K562 (cell line): ENCODE measurements around the gene PLA2G2E. TPM values are rescaled to one million over a fixed set of nuclear protein-coding genes. Genes with fewer than 3 reads are reported as not detected.

ENCODE experiments used
- ATAC-seq: fragments of 200-7000 bp; cut with Tn5 transposase; 3 replicates; pipeline ENCODE4 v1.9.1; 2020; ENCODE audit warnings: moderate library complexity
- BruUV-seq: library from RNA; stranded (reverse); fragments of 400-500 nt; replicated peaks from 2 replicates; lab custom pipeline; 2021; lab: Mats Ljungman, UMichigan
- CTCF ChIA-PET: fragments of 300-600 bp; formaldehyde crosslinking; extraction: SDS; loops from one replicate; lab custom pipeline; 2021; ENCODE audit warnings: low intra/inter-chr PET ratio; lab: Yijun Ruan, JAX
- POLR2A ChIA-PET: fragments of 300-600, 350-650 bp; sonication (Branson Sonifier 250); formaldehyde crosslinking; extraction: SDS; loops from one replicate; lab custom pipeline; 2021; ENCODE audit warnings: antibody characterized with exemption, inconsistent platforms; lab: Yijun Ruan, JAX
- DNase-seq, 4 experiments: peaks; one replicate each; pipeline versions ENCODE4 v3.0.0 to v3.0.0-alpha.2; 2011 to 2018; ENCODE audit warnings: low spot score in 3 of 4, mixed read lengths in 3 of 4; ENCODE audit errors: extremely low read depth in 1 of 4
- FAIRE-seq: peaks from 2 replicates; lab custom pipeline; 2011; peaks lifted over from hg19 to GRCh38; lab: Jason Lieb, UNC
- H2AFZ ChIP-seq: 2 replicates; pipeline ENCODE4 v1.6.0; 2011; ENCODE audit warnings: low read depth, low read length, control low read depth, inconsistent platforms
- H3K27ac ChIP-seq: fragments of 200-600 bp; 3 replicates; pipeline ENCODE4 v1.8.0; 2011; ENCODE audit warnings: low read depth, mild to moderate bottlenecking, control low read depth, inconsistent platforms, low read length, moderate library complexity, mixed read lengths; ENCODE audit errors: extremely low read depth
- H3K27me3 ChIP-seq, 2 experiments: fragments of 300-600 bp in 1 of 2; 2 replicates in 1 of 2; 3 replicates in 1 of 2; pipeline versions ENCODE4 v1.6.0 to v1.8.0; 2011; ENCODE audit warnings: inconsistent platforms in 2 of 2, low read length in 2 of 2, mild to moderate bottlenecking in 1 of 2, mixed read lengths in 1 of 2, moderate library complexity in 1 of 2; ENCODE audit not compliant: control insufficient read depth in 2 of 2, insufficient read depth in 2 of 2
- H3K36me3 ChIP-seq: fragments of 300-600 bp; 3 replicates; pipeline ENCODE4 v1.8.0; 2011; ENCODE audit warnings: mild to moderate bottlenecking, low read length, inconsistent platforms; ENCODE audit not compliant: control insufficient read depth, insufficient read depth
- H3K4me1 ChIP-seq, 2 experiments: fragments of 200-600 bp in 1 of 2; replicated peaks in 1 of 2; 2 replicates in 1 of 2; 3 replicates in 1 of 2; pipeline versions ENCODE4 v1.5.1 to v1.8.0; 2011; ENCODE audit warnings: inconsistent platforms in 2 of 2, low read length in 2 of 2, mild to moderate bottlenecking in 1 of 2, mixed read lengths in 1 of 2, moderate library complexity in 1 of 2; ENCODE audit not compliant: control insufficient read depth in 2 of 2, insufficient read depth in 2 of 2
- H3K4me2 ChIP-seq: 2 replicates; pipeline ENCODE4 v1.6.1; 2011; ENCODE audit warnings: low read length, control low read depth, inconsistent platforms, mixed read lengths; ENCODE audit not compliant: insufficient read depth
- H3K4me3 ChIP-seq: fragments of 200-600 bp; sonication (generic), shearing (Covaris generic); 2 replicates; pipeline ENCODE4 v1.5.1; 2016; ENCODE audit warnings: control low read depth, inconsistent platforms
- H3K79me2 ChIP-seq: fragments of 200-600 bp; 3 replicates; pipeline ENCODE4 v1.8.0; 2011; ENCODE audit warnings: low read length, inconsistent platforms; ENCODE audit not compliant: control insufficient read depth, insufficient read depth
- H3K9ac ChIP-seq, 2 experiments: 2 replicates each; pipeline versions ENCODE4 v1.6.0 to v1.6.1; 2011; ENCODE audit warnings: low read depth in 2 of 2, low read length in 2 of 2, control low read depth in 1 of 2, inconsistent platforms in 1 of 2, mild to moderate bottlenecking in 1 of 2, mixed read lengths in 1 of 2; ENCODE audit not compliant: insufficient read depth in 1 of 2
- H3K9me1 ChIP-seq: one replicate; pipeline ENCODE4 v1.6.0; 2011; ENCODE audit warnings: inconsistent platforms, mild to moderate bottlenecking, low read length, moderate library complexity; ENCODE audit not compliant: control insufficient read depth, insufficient read depth
- H3K9me3 ChIP-seq: replicated peaks from 2 replicates; pipeline ENCODE4 v1.5.1; 2011; ENCODE audit warnings: low read depth, low read length, inconsistent platforms; ENCODE audit not compliant: control insufficient read depth, insufficient read depth
- H4K20me1 ChIP-seq: replicated peaks from 2 replicates; pipeline ENCODE4 v1.6.1; 2011; ENCODE audit warnings: low read length, inconsistent platforms, mixed read lengths; ENCODE audit not compliant: control insufficient read depth, insufficient read depth
- ADNP ChIP-seq: fragments of 200-800 bp; sonication (Bioruptor generic); IDR thresholded peaks from 2 replicates; pipeline ENCODE4 v1.6.1; 2016; ENCODE audit warnings: missing genetic modification characterization, missing compliant biosample characterization
- CBFA2T2 ChIP-seq: fragments of 450-650 bp; conservative IDR thresholded peaks from 2 replicates; pipeline ENCODE4 v1.6.1; 2017; ENCODE audit warnings: mild to moderate bottlenecking
- EP400 ChIP-seq: fragments of 450-650 bp; IDR thresholded peaks from 2 replicates; pipeline ENCODE4 v1.6.1; 2017; ENCODE audit warnings: antibody characterized with exemption, mild to moderate bottlenecking, moderate library complexity
- GATAD2B ChIP-seq: fragments of 450-650 bp; IDR thresholded peaks from 2 replicates; pipeline ENCODE4 v1.6.1; 2017; ENCODE audit warnings: mild to moderate bottlenecking, borderline replicate concordance
- TAF9B ChIP-seq: fragments of 450-650 bp; IDR thresholded peaks from 2 replicates; pipeline ENCODE4 v1.6.1; 2018; ENCODE audit warnings: mild to moderate bottlenecking; ENCODE audit not compliant: partially characterized antibody
- ZNF717 ChIP-seq: fragments of 250-450 bp; sonication (Bioruptor Pico); IDR thresholded peaks from 2 replicates; pipeline ENCODE4 v1.5.0; 2021
- WGBS: fragments of 100-300 bp; shearing (Covaris generic); methylation state at CpG from one replicate; pipeline ENCODE4 v1.1.6; 2016; ENCODE audit warnings: low coverage, mixed read lengths; ENCODE audit not compliant: insufficient coverage; ENCODE audit errors: missing lambda C conversion rate; 5-methylcytosine and 5-hydroxymethylcytosine counted together
- in situ Hi-C: fragments of 300-500 bp; cut with MboI; formaldehyde crosslinking; loops from 4 replicates; pipeline ENCODE4 v1.15.0; 2018; ENCODE audit warnings: inconsistent platforms, mixed read lengths
- intact Hi-C: fragments of 100-400 bp; cut with micrococcal nuclease; formaldehyde crosslinking; loops from 2 replicates; pipeline ENCODE4 v1.14.2; 2022
- polyA plus RNA-seq, 8 experiments: library from polyadenylated mRNA; depleted of rRNA in 4 of 8; stranded (reverse) in 5 of 8; unstranded in 3 of 8; fragments of >200 nt; fragmentation: Nextera tagmentation in 2 of 8; fragmentation: Illumina TruSeq in 1 of 8; extraction: Ambion mirVana in 2 of 8; extraction: Trizol in 1 of 8; gene quantifications; 2 replicates each; pipeline versions ENCODE4 v1.2.1 to v1.2.3, GENCODE V29; 2011 to 2014; ENCODE audit warnings: inconsistent platforms in 1 of 8, missing spikeins in 1 of 8
- total RNA-seq, 7 experiments: library from RNA; depleted of rRNA in 6 of 7; stranded (reverse); fragments of >200 nt in 6 of 7; fragmentation: Illumina TruSeq in 2 of 7; extraction: Trizol in 2 of 7; gene quantifications; 2 replicates each; pipeline versions ENCODE4 v1.2.1 to v1.2.3, GENCODE V29; 2011 to 2021; ENCODE audit warnings: low replicate concordance in 1 of 7

PLA2G2E gene
- total and polyA plus RNA-seq, 9 of the 15 experiments (the other 6 are each of a cell fraction or from before 2014, with no cell fraction given), result not detected

GRCh38 chr1:19877181-19877750 lies 46.2 kb downstream of the PLA2G2E start:
- DNase-seq (no peak), ATAC-seq (no peak), FAIRE-seq (no peak)
- Histone ChIP-seq H4K20me1 (no peaks in the 10 kb centered on the region), H3K4me2 (no peak overlapping the region), H3K79me2 (peaks cover under 1% of the 10 kb centered on the region), H3K4me1 (peaks cover 4 to 8% of the 10 kb centered on the region in 2 experiments; a peak in 4 of 5 replicates), H3K36me3 (no peaks in the 10 kb centered on the region), H3K9ac (no peak overlapping the region), H3K4me3 (no peak overlapping the region), H3K27ac (no peak overlapping the region), H3K9me1 (no peaks in the 10 kb centered on the region), H3K9me3 (no peaks in the 10 kb centered on the region), H2AFZ (no peak overlapping the region), H3K27me3 (peaks cover under 1 to 11% of the 10 kb centered on the region in 2 experiments; a peak in 3 of 5 replicates)
- CTCF ChIA-PET, result no interaction called here
- no TSS peak for BruUV-seq
- WGBS, result 65% methylated on average over 16 of the region's 16 CpGs
- TF ChIP-seq GATAD2B (no peak), TAF9B (no peak), ADNP (tag) (no peak), CBFA2T2 (no peak), ZNF717 (CRISPR knock-in tag) (no peak), EP400 (no peak)
- POLR2A ChIA-PET, result interaction anchor here (0.6 to 1.9 kb wide), 6 partner anchors 7 to 660 kb away, joined by 3 to 6 read pairs (median 4); no protein-coding TSS in a partner anchor
- in situ Hi-C loops, result no loop called here
- intact Hi-C loops, result no loop called here
